Natural killer cell (primary cell): Measurements from ENCODE around the gene C2CD2. TPM values are rescaled to one million over a fixed set of nuclear protein-coding genes. Genes with fewer than 3 reads are reported as not detected.

Experiments
- ATAC-seq, 3 donors: fragments of 150-1000 bp in 2 of 3; fragments of 200-7000 bp in 1 of 3; cut with Tn5 transposase; 1 replicate in 1 of 3; 2 replicates in 2 of 3; pipeline ENCODE4 v1.10.0; 2021; ENCODE audit warnings: mild to moderate bottlenecking in 2 of 3, moderate library complexity in 2 of 3
- DNase-seq, 2 donors: peaks; one replicate each; pipeline versions ENCODE4 v3.0.0 to v3.0.0-alpha.2; 2013 to 2021; ENCODE audit warnings: mixed read lengths in 1 of 2
- H3K27ac ChIP-seq: one replicate; pipeline ENCODE4 v1.5.1; 2013; ENCODE audit warnings: mild to moderate bottlenecking, low read length
- H3K27me3 ChIP-seq: one replicate; pipeline ENCODE4 v1.6.1; 2013; ENCODE audit warnings: low read length; ENCODE audit not compliant: control insufficient read depth, insufficient read depth
- H3K36me3 ChIP-seq: one replicate; pipeline ENCODE4 v1.6.1; 2013; ENCODE audit warnings: low read length; ENCODE audit not compliant: control insufficient read depth, insufficient read depth
- H3K4me1 ChIP-seq: one replicate; pipeline ENCODE4 v1.6.1; 2013; ENCODE audit warnings: low read length; ENCODE audit not compliant: control insufficient read depth, insufficient read depth
- H3K4me3 ChIP-seq: one replicate; pipeline ENCODE4 v1.5.1; 2013; ENCODE audit warnings: low read length
- H3K9me3 ChIP-seq: one replicate; pipeline ENCODE4 v1.6.1; 2013; ENCODE audit warnings: low read length; ENCODE audit not compliant: control insufficient read depth, insufficient read depth
- H3K27ac Mint-ChIP-seq, 2 donors: one replicate each; pipeline ENCODE4 v1.8.0; 2022; ENCODE audit warnings: mild to moderate bottlenecking in 2 of 2, mixed read lengths in 2 of 2, moderate library complexity in 1 of 2
- H3K27me3 Mint-ChIP-seq, 2 donors: one replicate each; pipeline ENCODE4 v1.8.0; 2022; ENCODE audit warnings: low read depth in 2 of 2, mixed read lengths in 2 of 2
- H3K36me3 Mint-ChIP-seq: one replicate; pipeline ENCODE4 v1.8.0; 2022; ENCODE audit warnings: mixed read lengths
- H3K4me1 Mint-ChIP-seq, 2 donors: one replicate each; pipeline ENCODE4 v1.8.0; 2022; ENCODE audit warnings: mixed read lengths in 2 of 2
- H3K4me3 Mint-ChIP-seq: one replicate; pipeline ENCODE4 v1.8.0; 2022; ENCODE audit warnings: mild to moderate bottlenecking, moderate library complexity, mixed read lengths
- H3K9me3 Mint-ChIP-seq, 2 donors: one replicate each; pipeline ENCODE4 v1.8.0; 2022; ENCODE audit warnings: mixed read lengths in 2 of 2
- WGBS: methylation state at CpG from one replicate; pipeline ENCODE4 v1.1.7; 2013; ENCODE audit warnings: missing lambda C conversion rate; ENCODE audit not compliant: insufficient coverage; 5-methylcytosine and 5-hydroxymethylcytosine counted together
- intact Hi-C: fragments of 100-400 bp; cut with micrococcal nuclease; formaldehyde crosslinking; loops from one replicate; pipeline ENCODE4 v1.14.2; 2022
- total RNA-seq, 4 donors: library from RNA; stranded (reverse); fragments of 120-200 nt in 1 of 4; gene quantifications; one replicate each; pipeline versions ENCODE4 v1.2.3 to v1.2.4, GENCODE V29; 2013 to 2022
- TF ChIP-seq, protein P1 (sequence below): fragments of 200-600 bp; IDR thresholded peaks from one replicate; pipeline ENCODE4 v1.8.0; 2022; ENCODE audit warnings: antibody characterized with exemption

The C2CD2 gene
- total RNA-seq, 3 donors from 2014 or later (not counting 1 experiment from before 2014, with no cell fraction given) = 2.1 to 10.1 (median 8.9) TPM

DNA sequence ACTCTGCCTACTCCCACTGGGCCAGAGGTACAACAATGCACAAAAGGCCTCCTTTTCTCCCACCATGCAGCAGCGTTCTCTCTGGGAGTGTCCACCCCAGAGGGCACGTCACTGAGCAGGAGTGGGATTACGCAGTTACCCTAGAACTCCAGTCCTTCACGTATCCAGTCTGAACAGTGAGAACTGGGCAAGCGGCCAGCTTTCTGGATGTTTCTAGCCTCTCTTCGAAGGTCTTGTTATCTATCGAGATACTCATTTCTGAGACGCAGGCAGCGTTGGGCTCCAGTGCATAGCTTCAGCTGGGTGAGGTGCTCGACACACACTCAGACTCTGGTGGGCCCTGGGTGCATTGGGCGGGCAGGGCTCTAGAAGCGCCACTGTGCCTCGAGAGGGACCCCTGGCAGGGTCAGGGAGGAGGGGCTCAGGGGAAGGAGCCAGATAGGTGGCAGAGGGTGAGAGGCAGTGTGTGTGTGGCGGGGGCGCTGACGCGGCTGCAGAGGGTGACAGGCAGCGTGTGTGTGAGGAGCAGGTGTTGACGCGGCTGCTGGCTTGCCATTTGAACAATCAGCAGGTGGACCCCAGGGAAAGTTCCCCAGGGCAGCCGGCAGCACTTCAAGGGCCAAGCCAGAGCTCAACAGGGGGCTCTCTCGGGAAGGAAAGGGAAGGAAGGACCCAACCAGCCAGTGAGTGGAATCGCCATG is 102.6 kb downstream of the C2CD2 start:
- no peak overlapping the region for H3K4me3 Mint-ChIP-seq
- H3K36me3 ChIP-seq = peaks cover 27% of the 10 kb centered on the region
- no peaks in the 10 kb centered on the region for H3K27me3 Mint-ChIP-seq
- H3K36me3 Mint-ChIP-seq = no peaks in the 10 kb centered on the region
- H3K27me3 ChIP-seq = no peaks in the 10 kb centered on the region
- intact Hi-C loops = no loop called here
- no peaks in the 10 kb centered on the region for H3K9me3 ChIP-seq
- ATAC-seq = no peak
- no peak for DNase-seq
- H3K4me1 ChIP-seq = no peaks in the 10 kb centered on the region
- no peaks in the 10 kb centered on the region for H3K4me1 Mint-ChIP-seq
- no peak overlapping the region for H3K4me3 ChIP-seq
- TF ChIP-seq, protein P1, sequence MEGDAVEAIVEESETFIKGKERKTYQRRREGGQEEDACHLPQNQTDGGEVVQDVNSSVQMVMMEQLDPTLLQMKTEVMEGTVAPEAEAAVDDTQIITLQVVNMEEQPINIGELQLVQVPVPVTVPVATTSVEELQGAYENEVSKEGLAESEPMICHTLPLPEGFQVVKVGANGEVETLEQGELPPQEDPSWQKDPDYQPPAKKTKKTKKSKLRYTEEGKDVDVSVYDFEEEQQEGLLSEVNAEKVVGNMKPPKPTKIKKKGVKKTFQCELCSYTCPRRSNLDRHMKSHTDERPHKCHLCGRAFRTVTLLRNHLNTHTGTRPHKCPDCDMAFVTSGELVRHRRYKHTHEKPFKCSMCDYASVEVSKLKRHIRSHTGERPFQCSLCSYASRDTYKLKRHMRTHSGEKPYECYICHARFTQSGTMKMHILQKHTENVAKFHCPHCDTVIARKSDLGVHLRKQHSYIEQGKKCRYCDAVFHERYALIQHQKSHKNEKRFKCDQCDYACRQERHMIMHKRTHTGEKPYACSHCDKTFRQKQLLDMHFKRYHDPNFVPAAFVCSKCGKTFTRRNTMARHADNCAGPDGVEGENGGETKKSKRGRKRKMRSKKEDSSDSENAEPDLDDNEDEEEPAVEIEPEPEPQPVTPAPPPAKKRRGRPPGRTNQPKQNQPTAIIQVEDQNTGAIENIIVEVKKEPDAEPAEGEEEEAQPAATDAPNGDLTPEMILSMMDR = no peak
- no peak overlapping the region for H3K27ac ChIP-seq
- no peaks in the 10 kb centered on the region for H3K9me3 Mint-ChIP-seq
- H3K27ac Mint-ChIP-seq = no peak overlapping the region
- 94% methylated on average over 22 of the region's 23 CpGs for WGBS

DNA sequence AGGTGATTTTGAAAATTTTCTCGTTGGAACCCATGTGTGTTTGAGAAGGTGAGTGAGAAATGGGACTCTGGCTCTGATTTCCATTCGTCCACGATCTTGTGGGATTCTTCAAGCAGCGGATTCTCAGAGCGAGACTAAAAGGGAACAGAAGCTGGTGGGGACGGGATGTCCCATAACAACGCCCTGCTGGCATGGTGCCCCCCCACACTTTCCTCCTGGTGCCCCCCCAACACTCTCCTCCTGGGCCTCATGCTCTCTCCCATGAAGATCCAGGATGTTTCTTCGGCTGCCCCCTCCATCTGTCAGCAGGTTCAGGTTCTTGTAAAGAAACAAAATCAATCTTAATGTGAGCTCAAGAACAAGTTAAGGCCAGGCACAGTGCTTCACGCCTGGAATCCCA is 103.7 kb downstream of the C2CD2 start:
- Mint-ChIP-seq H3K27me3 (no peaks in the 10 kb centered on the region), H3K4me3 (no peak overlapping the region), H3K4me1 (no peaks in the 10 kb centered on the region), H3K36me3 (no peaks in the 10 kb centered on the region), H3K27ac (no peak overlapping the region), H3K9me3 (no peaks in the 10 kb centered on the region)
- H3K27me3 ChIP-seq = no peaks in the 10 kb centered on the region
- intact Hi-C loops = no loop called here
- H3K27ac ChIP-seq = no peak overlapping the region
- ATAC-seq (no peak), DNase-seq (no peak)
- H3K4me1 ChIP-seq = no peaks in the 10 kb centered on the region
- no peak overlapping the region for H3K4me3 ChIP-seq
- no peaks in the 10 kb centered on the region for H3K9me3 ChIP-seq
- peaks cover 26% of the 10 kb centered on the region for H3K36me3 ChIP-seq
- 93% methylated on average over 9 of the region's 9 CpGs for WGBS
- TF ChIP-seq, protein P1 = no peak

GRCh38 chr21:41848958-41849580 is 104.7 kb downstream of the C2CD2 start:
- 91% methylated on average over 15 of the region's 15 CpGs for WGBS
- no peaks in the 10 kb centered on the region for H3K9me3 ChIP-seq
- DNase-seq = no peak
- intact Hi-C loops = no loop called here
- no peak overlapping the region for H3K4me3 Mint-ChIP-seq
- H3K27me3 ChIP-seq = no peaks in the 10 kb centered on the region
- no peak overlapping the region for H3K4me3 ChIP-seq
- H3K27ac Mint-ChIP-seq = no peak overlapping the region
- no peaks in the 10 kb centered on the region for H3K36me3 Mint-ChIP-seq
- ATAC-seq = no peak
- no peaks in the 10 kb centered on the region for H3K9me3 Mint-ChIP-seq
- H3K27me3 Mint-ChIP-seq = no peaks in the 10 kb centered on the region
- H3K4me1 Mint-ChIP-seq = no peaks in the 10 kb centered on the region
- H3K4me1 ChIP-seq = no peaks in the 10 kb centered on the region
- H3K27ac ChIP-seq = no peak overlapping the region
- H3K36me3 ChIP-seq = peaks cover 18% of the 10 kb centered on the region
- TF ChIP-seq, protein P1 = no peak
